VCaP (cell line): ENCODE measurements around the gene MTRR.

Experiments
- H3K27ac ChIP-seq: fragments of 450-650 bp; 2 replicates; pipeline ENCODE4 v1.5.1; 2017
- TF ChIP-seq, protein P1 (sequence below): fragments of 450-650 bp; conservative IDR thresholded peaks from 2 replicates; pipeline ENCODE4 v1.5.1; 2017; ENCODE audit warnings: mild to moderate bottlenecking, moderate library complexity

MTRR gene

DNA sequence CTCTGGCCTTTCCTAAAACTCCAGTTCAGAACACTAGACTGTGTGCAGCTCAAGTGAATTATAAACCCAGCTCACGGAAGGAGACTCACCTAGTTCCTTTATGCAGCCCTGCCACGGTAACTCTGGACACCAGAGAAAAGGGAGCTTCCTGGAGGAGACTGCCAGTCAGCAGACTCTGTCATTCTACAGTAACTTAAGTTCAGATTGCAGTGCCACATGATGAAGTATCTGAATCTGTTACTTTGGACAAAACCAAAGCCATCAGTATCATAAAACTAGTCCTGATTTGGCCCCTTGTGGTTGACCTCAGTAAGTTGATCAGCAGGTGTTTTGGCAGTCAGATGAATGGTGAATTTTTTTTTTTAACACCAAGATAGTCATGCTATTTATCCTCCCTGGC is 2.7 kb downstream of the MTRR start:
- H3K27ac ChIP-seq: 0 out of 2 replicates have a peak overlapping the region, but pooled peaks have one; percentile 88
- TF ChIP-seq, protein P1, sequence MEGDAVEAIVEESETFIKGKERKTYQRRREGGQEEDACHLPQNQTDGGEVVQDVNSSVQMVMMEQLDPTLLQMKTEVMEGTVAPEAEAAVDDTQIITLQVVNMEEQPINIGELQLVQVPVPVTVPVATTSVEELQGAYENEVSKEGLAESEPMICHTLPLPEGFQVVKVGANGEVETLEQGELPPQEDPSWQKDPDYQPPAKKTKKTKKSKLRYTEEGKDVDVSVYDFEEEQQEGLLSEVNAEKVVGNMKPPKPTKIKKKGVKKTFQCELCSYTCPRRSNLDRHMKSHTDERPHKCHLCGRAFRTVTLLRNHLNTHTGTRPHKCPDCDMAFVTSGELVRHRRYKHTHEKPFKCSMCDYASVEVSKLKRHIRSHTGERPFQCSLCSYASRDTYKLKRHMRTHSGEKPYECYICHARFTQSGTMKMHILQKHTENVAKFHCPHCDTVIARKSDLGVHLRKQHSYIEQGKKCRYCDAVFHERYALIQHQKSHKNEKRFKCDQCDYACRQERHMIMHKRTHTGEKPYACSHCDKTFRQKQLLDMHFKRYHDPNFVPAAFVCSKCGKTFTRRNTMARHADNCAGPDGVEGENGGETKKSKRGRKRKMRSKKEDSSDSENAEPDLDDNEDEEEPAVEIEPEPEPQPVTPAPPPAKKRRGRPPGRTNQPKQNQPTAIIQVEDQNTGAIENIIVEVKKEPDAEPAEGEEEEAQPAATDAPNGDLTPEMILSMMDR: no peak

- H3K27ac ChIP-seq: peak overlapping the region; percentile 3; the same call in 1 of the 2 replicates
- TF ChIP-seq, protein P1: no peak
These were observed 3.7 kb downstream of the MTRR start for GRCh38 chr5:7872517-7873130.

- TF ChIP-seq, protein P1: no peak
- H3K27ac ChIP-seq: peak overlapping the region; percentile 3; the same call in 1 of the 2 replicates
These were observed 4.3 kb downstream of the MTRR start for GRCh38 chr5:7873216-7873615.

GRCh38 chr5:7874639-7875038 is 5.7 kb downstream of the MTRR start:
- TF ChIP-seq, protein P1: no peak
- peak overlapping the region; percentile 6; the same call in 1 of the 2 replicates for H3K27ac ChIP-seq

DNA sequence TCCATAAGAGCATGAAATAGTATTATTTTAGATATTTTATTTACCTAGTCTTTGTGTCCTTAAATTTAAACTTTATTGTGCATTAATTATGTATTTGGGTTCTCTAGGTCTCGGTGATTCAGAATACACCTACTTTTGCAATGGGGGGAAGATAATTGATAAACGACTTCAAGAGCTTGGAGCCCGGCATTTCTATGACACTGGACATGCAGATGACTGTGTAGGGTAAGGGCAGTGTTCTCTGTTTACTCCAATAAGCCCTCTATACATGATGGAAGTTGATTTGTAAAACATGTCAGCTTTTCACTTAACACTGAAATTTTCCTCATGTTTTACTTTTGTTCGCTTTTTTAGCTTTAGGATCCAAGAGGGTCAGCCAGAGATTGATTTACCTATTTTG is 6.2 kb downstream of the MTRR start:
- TF ChIP-seq, protein P1: no peak
- peak overlapping the region; percentile 97 for H3K27ac ChIP-seq

DNA sequence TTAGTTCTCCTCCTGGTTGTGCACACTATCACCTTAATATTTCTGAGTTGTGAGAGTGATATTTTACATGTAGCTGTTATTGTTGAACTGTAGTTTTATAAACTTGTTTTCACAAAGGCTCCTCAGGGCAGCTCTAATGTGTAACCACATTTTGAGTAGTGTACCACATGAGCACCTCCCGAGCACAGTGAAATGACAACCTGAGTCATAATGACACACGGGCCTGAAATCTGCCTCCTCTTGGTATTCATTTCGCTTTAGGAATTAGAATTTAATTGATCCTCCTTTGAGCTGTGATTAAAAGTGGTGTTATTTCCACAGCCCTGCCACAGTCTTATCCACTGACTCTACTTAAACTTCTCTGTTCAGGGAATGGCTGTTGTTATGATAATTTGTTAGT is 7.9 kb downstream of the MTRR start:
- TF ChIP-seq, protein P1: no peak
- peak overlapping the region; percentile 97 for H3K27ac ChIP-seq

DNA sequence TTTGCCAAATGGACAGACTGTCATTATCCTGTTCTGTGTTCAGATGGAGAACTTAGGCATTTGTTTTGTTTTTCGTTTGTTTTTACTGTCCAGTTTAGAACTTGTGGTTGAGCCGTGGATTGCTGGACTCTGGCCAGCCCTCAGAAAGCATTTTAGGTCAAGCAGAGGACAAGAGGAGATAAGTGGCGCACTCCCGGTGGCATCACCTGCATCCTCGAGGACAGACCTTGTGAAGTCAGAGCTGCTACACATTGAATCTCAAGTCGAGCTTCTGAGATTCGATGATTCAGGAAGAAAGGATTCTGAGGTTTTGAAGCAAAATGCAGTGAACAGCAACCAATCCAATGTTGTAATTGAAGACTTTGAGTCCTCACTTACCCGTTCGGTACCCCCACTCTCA is 8.9 kb downstream of the MTRR start:
- TF ChIP-seq, protein P1: no peak
- peak overlapping the region; percentile 97 for H3K27ac ChIP-seq
